Smooth muscle cell (in vitro differentiated cells): ENCODE measurements around the gene ZSCAN18. TPM values are rescaled to one million over a fixed set of nuclear protein-coding genes. Genes with fewer than 3 reads are reported as not detected.

Experiments used
- DNase-seq: peaks from one replicate; lab custom pipeline; 2025; ENCODE audit not compliant: unreplicated experiment; lab: John Stamatoyannopoulos, UW
- H2AFZ ChIP-seq: fragments of 200-600 bp; sonication (generic); 2 replicates; pipeline ENCODE4 v1.6.0; 2016; ENCODE audit warnings: antibody characterized with exemption, low read depth, mild to moderate bottlenecking
- H3F3A ChIP-seq: fragments of 200-600 bp; sonication (generic); 2 replicates; pipeline ENCODE4 v1.6.0; 2017; ENCODE audit warnings: antibody characterized with exemption, low read depth
- H3K27ac ChIP-seq: fragments of 200-600 bp; sonication (generic); 2 replicates; pipeline ENCODE4 v1.5.1; 2016; ENCODE audit warnings: low read depth, mild to moderate bottlenecking
- H3K27me3 ChIP-seq: fragments of 200-600 bp; sonication (generic); 2 replicates; pipeline ENCODE4 v1.6.1; 2016; ENCODE audit warnings: low read depth, mild to moderate bottlenecking
- H3K36me3 ChIP-seq: fragments of 200-600 bp; sonication (generic); 2 replicates; pipeline ENCODE4 v1.5.1; 2016; ENCODE audit warnings: low read depth
- H3K4me1 ChIP-seq: fragments of 200-600 bp; sonication (generic); 2 replicates; pipeline ENCODE4 v1.5.1; 2016; ENCODE audit warnings: low read depth
- H3K4me2 ChIP-seq: fragments of 200-600 bp; sonication (generic); 2 replicates; pipeline ENCODE4 v1.6.0; 2016; ENCODE audit warnings: mild to moderate bottlenecking
- H3K4me3 ChIP-seq: fragments of 200-600 bp; sonication (generic); 2 replicates; pipeline ENCODE4 v1.5.1; 2016; ENCODE audit warnings: mild to moderate bottlenecking
- H3K79me2 ChIP-seq: fragments of 200-600 bp; sonication (generic); 2 replicates; pipeline ENCODE4 v1.6.0; 2016; ENCODE audit warnings: low read depth, mild to moderate bottlenecking
- H3K9ac ChIP-seq: fragments of 200-600 bp; sonication (generic); 2 replicates; pipeline ENCODE4 v1.6.0; 2016; ENCODE audit warnings: low read depth
- H3K9me3 ChIP-seq: fragments of 200-600 bp; sonication (generic); replicated peaks from 2 replicates; pipeline ENCODE4 v1.5.1; 2016; ENCODE audit warnings: low read depth
- H4K20me1 ChIP-seq: fragments of 200-600 bp; sonication (generic); 2 replicates; pipeline ENCODE4 v1.6.0; 2016; ENCODE audit warnings: low read depth
- CTCF ChIP-seq: fragments of 200-600 bp; sonication (generic); IDR thresholded peaks from 2 replicates; pipeline ENCODE4 v1.5.1; 2017; ENCODE audit warnings: borderline replicate concordance, mild to moderate bottlenecking, antibody characterized with exemption; ENCODE audit not compliant: insufficient read depth, poor library complexity, severe bottlenecking
- WGBS: methylation state at CpG from one replicate; pipeline ENCODE4 v1.1.7; 2016; ENCODE audit warnings: low lambda C conversion rate; 5-methylcytosine and 5-hydroxymethylcytosine counted together
- polyA plus RNA-seq: library from polyadenylated mRNA; unstranded; fragments of >200 nt; fragmentation: Nextera tagmentation; extraction: Ambion mirVana; gene quantifications from 2 replicates; pipeline ENCODE4 v1.2.1, GENCODE V29; 2016
- total RNA-seq: library from RNA; depleted of rRNA; stranded (reverse); fragments of >200 nt; gene quantifications from 2 replicates; pipeline ENCODE4 v1.2.3, GENCODE V29; 2014

Gene ZSCAN18
- total and polyA plus RNA-seq, 2 experiments from 2014 or later: 32.9 to 54.6 TPM

- no peaks in the 10 kb centered on the region for H3F3A ChIP-seq
- H3K4me3 ChIP-seq: peak overlapping the region; percentile 3
- H3K4me1 ChIP-seq: no peaks in the 10 kb centered on the region
- H3K36me3 ChIP-seq: peaks cover 71% of the 10 kb centered on the region
- 100% methylated on average over 3 of the region's 3 CpGs for WGBS
- no peak overlapping the region for H3K4me2 ChIP-seq
- no peak for DNase-seq
- TF ChIP-seq CTCF: no peak
- no peak overlapping the region for H2AFZ ChIP-seq
- no peak overlapping the region for H3K27ac ChIP-seq
- H3K9ac ChIP-seq: no peak overlapping the region
- H4K20me1 ChIP-seq: no peaks in the 10 kb centered on the region
- no peaks in the 10 kb centered on the region for H3K79me2 ChIP-seq
- H3K9me3 ChIP-seq: peaks cover 80% of the 10 kb centered on the region
- no peaks in the 10 kb centered on the region for H3K27me3 ChIP-seq
Measured at GRCh38 chr19:58129284-58129683, 31.3 kb upstream of the ZSCAN18 start.

GRCh38 chr19:58128041-58128685 lies 30.1 kb upstream of the ZSCAN18 start:
- H3K4me3 ChIP-seq: peak overlapping the region; percentile 17
- no peak overlapping the region for H3K27ac ChIP-seq
- no peaks in the 10 kb centered on the region for H3K4me1 ChIP-seq
- no peaks in the 10 kb centered on the region for H4K20me1 ChIP-seq
- peaks cover 70% of the 10 kb centered on the region for H3K9me3 ChIP-seq
- DNase-seq: no peak
- H3K9ac ChIP-seq: no peak overlapping the region
- H2AFZ ChIP-seq: no peak overlapping the region
- WGBS: 99% methylated on average over 12 of the region's 12 CpGs
- H3K4me2 ChIP-seq: no peak overlapping the region
- no peaks in the 10 kb centered on the region for H3F3A ChIP-seq
- H3K36me3 ChIP-seq: peaks cover 60% of the 10 kb centered on the region
- no peaks in the 10 kb centered on the region for H3K79me2 ChIP-seq
- no peak for TF ChIP-seq CTCF
- no peaks in the 10 kb centered on the region for H3K27me3 ChIP-seq

- Histone ChIP-seq H3K4me2 (no peak overlapping the region), H3K79me2 (no peaks in the 10 kb centered on the region), H3F3A (no peaks in the 10 kb centered on the region), H3K4me3 (no peak overlapping the region), H3K9ac (no peak overlapping the region), H3K27me3 (no peaks in the 10 kb centered on the region), H3K4me1 (no peaks in the 10 kb centered on the region), H3K9me3 (peaks cover 35% of the 10 kb centered on the region), H4K20me1 (no peaks in the 10 kb centered on the region), H2AFZ (no peak overlapping the region), H3K27ac (no peak overlapping the region), H3K36me3 (peaks cover 17% of the 10 kb centered on the region)
- no peak for DNase-seq
- WGBS: 66% methylated on average over 5 of the region's 5 CpGs
- TF ChIP-seq CTCF: no peak
Measured at GRCh38 chr19:58123354-58123753, 25.3 kb upstream of the ZSCAN18 start.
